ENCODE data around the gene SLC22A9.
"Not testable (repeated sequence)": the region's sequence is repeated elsewhere in the genome, so short reads cannot be mapped to it uniquely, and the experiment has no call there.

SLC22A9 gene

GRCh38 chr11:63369165-63369970 is at the start of gene SLC22A9:
Gene SLC22A9, plus strand, starts transcription at chr11:63369785. Its CDS starts 272 bp downstream, at chr11:63370057.
- DNase-seq (ENCODE audit: low read depth) = no peak

GRCh38 chr11:63321723-63322122 is 47.9 kb upstream of the SLC22A9 start:
- no peak for DNase-seq (ENCODE audit: low read depth)

GRCh38 chr11:63335089-63335488 is 34.5 kb upstream of the SLC22A9 start:
- DNase-seq (ENCODE audit: low read depth) = not testable (repeated sequence)

- DNase-seq (ENCODE audit: low read depth) = no peak
Observed at GRCh38 chr11:63337070-63337469, 32.5 kb upstream of the SLC22A9 start.

GRCh38 chr11:63343130-63343529 is 26.5 kb upstream of the SLC22A9 start:
- no peak for DNase-seq (ENCODE audit: low read depth)

DNA sequence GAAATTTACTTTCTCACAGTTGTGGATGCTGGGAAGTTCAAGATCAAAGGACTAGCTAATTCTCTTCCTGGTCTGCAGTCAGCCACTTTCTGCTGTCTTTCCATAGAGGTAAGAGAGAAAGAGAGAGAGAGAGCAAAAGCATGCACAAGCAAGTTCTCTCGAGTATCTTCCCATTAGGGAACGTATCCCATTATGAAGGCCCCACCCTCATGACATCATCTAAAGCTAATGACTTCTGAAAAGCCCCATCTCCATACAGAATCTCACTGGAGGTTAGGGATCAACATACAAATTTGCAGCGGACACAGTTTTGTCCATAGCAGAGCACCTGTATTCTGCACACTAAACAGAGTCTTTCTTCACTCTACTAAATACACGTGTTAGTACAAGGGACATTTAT is 17.4 kb upstream of the SLC22A9 start:
- no peak for DNase-seq (ENCODE audit: low read depth)

GRCh38 chr11:63362196-63362793 is 7.3 kb upstream of the SLC22A9 start:
- no peak for DNase-seq (ENCODE audit: low read depth)

DNA sequence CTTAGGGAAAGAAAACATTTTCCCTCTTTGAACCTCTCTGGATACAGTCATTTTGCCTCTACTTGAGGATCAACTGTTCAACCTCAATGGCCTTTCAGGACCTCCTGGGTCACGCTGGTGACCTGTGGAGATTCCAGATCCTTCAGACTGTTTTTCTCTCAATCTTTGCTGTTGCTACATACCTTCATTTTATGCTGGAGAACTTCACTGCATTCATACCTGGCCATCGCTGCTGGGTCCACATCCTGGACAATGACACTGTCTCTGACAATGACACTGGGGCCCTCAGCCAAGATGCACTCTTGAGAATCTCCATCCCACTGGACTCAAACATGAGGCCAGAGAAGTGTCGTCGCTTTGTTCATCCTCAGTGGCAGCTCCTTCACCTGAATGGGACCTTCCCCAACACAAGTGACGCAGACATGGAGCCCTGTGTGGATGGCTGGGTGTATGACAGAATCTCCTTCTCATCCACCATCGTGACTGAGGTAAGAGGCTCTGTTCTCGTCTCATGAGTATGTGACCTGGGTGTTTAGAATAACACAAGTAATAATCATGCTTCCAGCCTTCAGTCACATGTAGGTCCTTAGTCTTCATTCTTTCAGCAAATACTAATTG is 495 bp downstream of the SLC22A9 start:
- DNase-seq (ENCODE audit: low read depth) = no peak

GRCh38 chr11:63371396-63371795 is 1.8 kb downstream of the SLC22A9 start:
- DNase-seq (ENCODE audit: low read depth) = no peak

DNA sequence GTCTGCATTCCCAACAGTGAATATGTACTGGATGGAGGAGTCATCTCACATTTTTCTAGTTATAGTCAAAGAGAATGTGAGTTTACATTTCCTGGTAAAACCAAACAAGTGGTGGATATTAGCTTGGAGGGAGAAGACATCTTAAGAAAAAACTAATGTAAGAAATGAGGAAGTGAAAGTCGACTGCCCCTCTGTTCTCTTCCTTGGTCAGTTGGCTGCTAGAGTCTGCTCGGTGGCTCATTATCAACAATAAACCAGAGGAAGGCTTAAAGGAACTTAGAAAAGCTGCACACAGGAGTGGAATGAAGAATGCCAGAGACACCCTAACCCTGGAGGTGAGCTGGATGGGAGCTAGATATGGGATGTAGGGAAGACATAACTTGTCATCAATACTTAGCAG is 5.8 kb downstream of the SLC22A9 start:
- DNase-seq (ENCODE audit: low read depth) = no peak

GRCh38 chr11:63380130-63380529 is 10.5 kb downstream of the SLC22A9 start:
- DNase-seq (ENCODE audit: low read depth) = no peak

DNA sequence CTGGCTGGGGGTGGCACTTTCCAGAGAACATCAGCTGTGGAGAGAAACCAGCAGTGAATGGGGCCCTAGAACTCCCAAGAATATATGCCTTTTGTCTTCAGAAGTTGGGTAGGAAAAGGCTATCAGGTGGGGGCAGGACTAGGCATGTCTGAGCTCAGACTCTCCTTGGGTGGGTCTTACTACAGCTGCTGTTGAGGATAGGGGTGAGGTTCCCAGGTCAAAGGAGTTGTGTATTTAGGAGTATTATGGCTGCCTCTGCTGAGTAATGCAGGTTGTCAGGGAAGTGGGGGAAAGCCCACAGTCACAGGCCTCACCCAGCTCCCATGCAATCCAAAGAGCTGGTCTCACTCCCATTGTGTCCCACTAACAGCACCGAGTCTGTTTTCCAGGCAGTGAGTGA is 26.1 kb downstream of the SLC22A9 start:
- no peak for DNase-seq (ENCODE audit: low read depth)

DNA sequence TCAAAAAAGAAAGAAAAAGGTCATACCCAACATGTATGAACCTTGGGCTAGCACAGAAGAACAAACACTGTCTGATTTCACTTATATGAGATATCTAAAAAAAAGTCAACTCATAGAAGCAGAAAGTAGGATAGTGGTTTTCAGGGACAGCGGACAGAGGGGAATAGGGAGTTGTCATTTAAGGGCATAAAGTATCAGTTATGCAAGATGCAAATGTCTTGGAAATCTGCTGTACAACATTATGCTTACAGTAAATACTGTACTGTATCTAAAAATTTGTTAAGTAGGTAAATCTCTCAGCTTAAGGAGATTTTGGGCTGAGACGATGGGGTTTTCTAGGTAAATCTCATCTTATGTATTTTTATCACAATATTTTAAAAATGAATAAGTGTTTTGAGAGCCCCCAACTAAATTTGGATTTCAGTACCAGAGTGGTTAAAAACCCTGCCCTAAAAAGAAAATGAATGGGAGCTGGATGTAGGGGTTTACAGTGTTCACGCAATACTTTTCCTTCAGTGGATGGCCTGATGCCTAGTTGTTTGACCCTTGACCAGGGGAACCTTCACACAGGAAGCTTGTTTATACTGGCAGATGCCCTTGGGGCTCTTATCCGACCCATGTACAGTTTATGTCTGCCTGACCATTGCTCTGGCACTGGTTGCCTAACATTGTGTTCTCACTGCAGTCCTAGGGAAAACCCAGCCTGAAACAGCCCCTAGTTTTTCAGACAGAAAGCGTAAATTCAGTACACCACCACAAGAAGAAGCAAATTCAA is 34.8 kb downstream of the SLC22A9 start:
- DNase-seq (ENCODE audit: low read depth) = no peak

- DNase-seq (ENCODE audit: low read depth) = no peak
Observed at GRCh38 chr11:63405114-63405513, 35.5 kb downstream of the SLC22A9 start.

DNA sequence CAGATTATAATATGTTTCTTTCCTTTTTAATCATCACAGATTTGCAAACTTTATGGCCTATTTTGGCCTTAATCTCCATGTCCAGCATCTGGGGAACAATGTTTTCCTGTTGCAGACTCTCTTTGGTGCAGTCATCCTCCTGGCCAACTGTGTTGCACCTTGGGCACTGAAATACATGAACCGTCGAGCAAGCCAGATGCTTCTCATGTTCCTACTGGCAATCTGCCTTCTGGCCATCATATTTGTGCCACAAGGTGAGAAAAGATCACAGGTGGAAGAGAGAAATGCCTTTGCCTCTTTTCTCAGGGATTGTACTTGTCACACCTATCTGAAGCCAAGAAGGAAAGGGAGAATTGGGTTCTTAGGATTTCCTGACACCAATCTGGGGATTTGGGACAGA is 36.9 kb downstream of the SLC22A9 start:
- no peak for DNase-seq (ENCODE audit: low read depth)

- DNase-seq (ENCODE audit: low read depth) = no peak
Observed at GRCh38 chr11:63417174-63417852, 47.7 kb downstream of the SLC22A9 start.

GRCh38 chr11:63427971-63428508 is 58.5 kb downstream of the SLC22A9 start:
- no peak for DNase-seq (ENCODE audit: low read depth)

DNA sequence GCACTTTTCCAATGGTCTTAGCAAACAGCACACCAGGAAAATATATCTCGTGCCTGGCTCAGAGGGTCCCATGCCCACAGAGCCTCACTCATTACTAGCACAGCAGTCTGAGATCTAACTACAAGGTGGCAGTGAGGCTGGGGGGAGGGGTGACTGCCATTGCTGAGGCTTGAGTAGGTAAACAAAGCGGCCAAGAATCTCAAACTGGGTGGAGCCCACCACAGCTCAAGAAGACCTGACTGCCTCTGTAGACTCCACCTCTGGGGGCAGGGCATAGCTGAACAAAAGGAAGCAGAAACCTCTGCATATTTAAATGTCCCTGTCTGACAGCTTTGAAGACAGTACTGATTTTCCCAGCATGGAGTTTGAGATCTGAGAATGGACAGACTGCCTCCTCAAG is 61.1 kb downstream of the SLC22A9 start:
- DNase-seq (ENCODE audit: low read depth) = not testable (repeated sequence)

DNA sequence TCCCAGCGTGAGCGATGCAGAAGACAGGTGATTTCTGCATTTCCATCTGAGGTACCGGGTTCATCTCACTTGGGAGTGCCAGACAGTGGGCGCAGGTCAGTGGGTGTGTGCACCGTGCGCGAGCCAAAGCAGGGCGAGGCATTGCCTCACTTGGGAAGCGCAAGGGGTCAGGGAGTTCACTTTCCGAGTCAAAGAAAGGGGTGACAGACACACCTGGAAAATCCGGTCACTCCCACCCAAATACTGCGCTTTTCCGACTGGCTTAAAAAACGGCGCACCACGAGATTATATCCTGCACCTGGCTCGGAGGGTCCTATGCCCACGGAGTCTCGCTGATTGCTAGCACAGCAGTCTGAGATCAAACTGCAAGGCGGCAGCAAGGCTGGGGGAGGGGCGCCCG is 65.8 kb downstream of the SLC22A9 start:
- DNase-seq (ENCODE audit: low read depth) = not testable (repeated sequence)

- not testable (repeated sequence) for DNase-seq (ENCODE audit: low read depth)
Observed at GRCh38 chr11:63435831-63436230, 66.2 kb downstream of the SLC22A9 start.

DNA sequence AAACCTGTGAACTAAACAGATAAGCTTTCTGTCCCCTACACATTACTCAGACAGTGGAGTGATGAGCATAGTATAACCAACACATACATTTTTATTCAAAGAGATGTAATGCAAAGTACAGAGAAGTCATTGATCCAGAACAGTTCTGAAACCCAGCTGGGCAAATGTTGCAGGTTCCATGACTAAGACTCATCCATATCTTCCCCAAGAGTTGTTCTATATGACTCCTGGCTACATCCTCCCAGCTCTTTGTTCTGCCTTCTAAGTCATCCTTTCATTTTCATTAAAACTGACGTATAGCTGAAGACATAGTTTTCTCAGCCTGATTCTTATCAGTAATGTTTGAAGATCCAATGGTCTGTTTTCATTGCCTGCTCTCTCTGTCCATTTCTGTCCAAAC is 74.1 kb downstream of the SLC22A9 start:
- no peak for DNase-seq (ENCODE audit: low read depth)

GRCh38 chr11:63444160-63444559 is 74.6 kb downstream of the SLC22A9 start:
- no peak for DNase-seq (ENCODE audit: low read depth)

All from stromal cell of bone marrow (primary cell).